SK-N-SH treated with all-trans-retinoic acid at 6 μM for 48 hours (cell line): ENCODE data around the gene ATP8A2.

Source experiments
- ATAC-seq: fragments of 200-7000 bp; cut with Tn5 transposase; 3 replicates; pipeline ENCODE4 v1.9.1; 2020; ENCODE audit warnings: mild to moderate bottlenecking, moderate library complexity
- ARNTL ChIP-seq: fragments of 450-650 bp; formaldehyde crosslinking; IDR thresholded peaks from 2 replicates; pipeline ENCODE4 v1.5.0; 2020; ENCODE audit warnings: low read depth, mild to moderate bottlenecking, moderate library complexity, borderline replicate concordance
- BACH2 ChIP-seq: fragments of 250-450 bp; sonication (Bioruptor Pico); IDR thresholded peaks from 2 replicates; pipeline ENCODE4 v1.9.0; 2021; ENCODE audit warnings: mild to moderate bottlenecking, borderline replicate concordance
- CREB5 ChIP-seq: fragments of 250-450 bp; sonication (Bioruptor Pico); IDR thresholded peaks from 2 replicates; pipeline ENCODE4 v1.5.1; 2020; ENCODE audit warnings: low read depth, mild to moderate bottlenecking, moderate library complexity
- CSDC2 ChIP-seq: fragments of 250-450 bp; sonication (Bioruptor Pico); IDR thresholded peaks from 2 replicates; pipeline ENCODE4 v1.5.0; 2020; ENCODE audit warnings: mild to moderate bottlenecking, moderate library complexity
- ESRRG ChIP-seq: fragments of 250-450 bp; sonication (Bioruptor Pico); IDR thresholded peaks from 2 replicates; pipeline ENCODE4 v1.6.1; 2021; ENCODE audit warnings: mild to moderate bottlenecking
- GLIS3 ChIP-seq: fragments of 250-450 bp; sonication (Bioruptor Pico); IDR thresholded peaks from 2 replicates; pipeline ENCODE4 v1.5.0; 2020; ENCODE audit warnings: mild to moderate bottlenecking, moderate library complexity
- ISL1 ChIP-seq: fragments of 250-450 bp; sonication (Bioruptor Pico); IDR thresholded peaks from 2 replicates; pipeline ENCODE4 v2.1.2; 2022; ENCODE audit warnings: mild to moderate bottlenecking, moderate library complexity
- OSR1 ChIP-seq: fragments of 250-450 bp; sonication (Bioruptor Pico); IDR thresholded peaks from 2 replicates; pipeline ENCODE4 v1.8.0; 2022; ENCODE audit warnings: moderate library complexity, mild to moderate bottlenecking, inconsistent platforms
- PATZ1 ChIP-seq: fragments of 250-450 bp; sonication (Bioruptor Pico); IDR thresholded peaks from 2 replicates; pipeline ENCODE4 v1.8.0; 2020; ENCODE audit warnings: mild to moderate bottlenecking, moderate library complexity, borderline replicate concordance
- POU6F1 ChIP-seq: fragments of 250-450 bp; sonication (Bioruptor Pico); IDR thresholded peaks from 2 replicates; pipeline ENCODE4 v1.8.0; 2021; ENCODE audit warnings: low read depth, mild to moderate bottlenecking, moderate library complexity, borderline replicate concordance
- PPARA ChIP-seq: fragments of 250-450 bp; sonication (Bioruptor Pico); IDR thresholded peaks from 2 replicates; pipeline ENCODE4 v1.5.0; 2020; ENCODE audit warnings: mild to moderate bottlenecking, borderline replicate concordance
- SNAI2 ChIP-seq: fragments of 250-450 bp; sonication (Bioruptor Pico); IDR thresholded peaks from 2 replicates; pipeline ENCODE4 v1.5.0; 2020; ENCODE audit warnings: mild to moderate bottlenecking, moderate library complexity
- TCF4 ChIP-seq: fragments of 250-450 bp; sonication (Bioruptor Pico); IDR thresholded peaks from 2 replicates; pipeline ENCODE4 v1.8.0; 2021; ENCODE audit warnings: mild to moderate bottlenecking, moderate library complexity, borderline replicate concordance
- TOX ChIP-seq: fragments of 250-450 bp; sonication (Bioruptor Pico); IDR thresholded peaks from 2 replicates; pipeline ENCODE4 v1.8.0; 2021; ENCODE audit warnings: mild to moderate bottlenecking, moderate library complexity, borderline replicate concordance
- TSHZ2 ChIP-seq: fragments of 250-450 bp; sonication (Bioruptor Pico); IDR thresholded peaks from 2 replicates; pipeline ENCODE4 v1.5.0; 2020; ENCODE audit warnings: mild to moderate bottlenecking, moderate library complexity
- ZC3H10 ChIP-seq: fragments of 250-450 bp; sonication (Bioruptor Pico); IDR thresholded peaks from 2 replicates; pipeline ENCODE4 v1.5.1; 2021; ENCODE audit warnings: mild to moderate bottlenecking, moderate library complexity
- ZFP3 ChIP-seq: fragments of 250-450 bp; sonication (Bioruptor Pico); IDR thresholded peaks from 2 replicates; pipeline ENCODE4 v1.5.0; 2020; ENCODE audit warnings: mild to moderate bottlenecking, moderate library complexity
- ZFP30 ChIP-seq: fragments of 450-650 bp; formaldehyde crosslinking; IDR thresholded peaks from 2 replicates; pipeline ENCODE4 v1.5.0; 2022; ENCODE audit warnings: mild to moderate bottlenecking, moderate library complexity
- ZNF565 ChIP-seq: fragments of 450-650 bp; formaldehyde crosslinking; conservative IDR thresholded peaks from 2 replicates; pipeline ENCODE4 v1.5.0; 2020; ENCODE audit warnings: low read depth, mild to moderate bottlenecking, moderate library complexity
- ZNF70 ChIP-seq: fragments of 450-650 bp; formaldehyde crosslinking; IDR thresholded peaks from 2 replicates; pipeline ENCODE4 v1.5.0; 2020; ENCODE audit warnings: mild to moderate bottlenecking, moderate library complexity
- ZNF8 ChIP-seq: fragments of 450-650 bp; formaldehyde crosslinking; IDR thresholded peaks from 2 replicates; pipeline ENCODE4 v1.5.0; 2020; ENCODE audit warnings: mild to moderate bottlenecking, moderate library complexity

Gene ATP8A2

GRCh38 chr13:26034018-26034417 lies 662.2 kb downstream of the ATP8A2 start (continued):
- TF ChIP-seq PATZ1 (no peak), ZFP30 (no peak), ZFP3 (CRISPR knock-in tag) (no peak)

GRCh38 chr13:26036383-26036782 lies 664.6 kb downstream of the ATP8A2 start:
- no peak for ATAC-seq
- TF ChIP-seq OSR1 (no peak), POU6F1 (no peak), ZC3H10 (no peak), CREB5 (CRISPR knock-in tag) (no peak)

GRCh38 chr13:26037302-26037701 lies 665.5 kb downstream of the ATP8A2 start:
- ATAC-seq: no peak
- TF ChIP-seq SNAI2 (CRISPR knock-in tag) (no peak), TSHZ2 (no peak), BACH2 (CRISPR knock-in tag) (no peak), ZFP30 (no peak), ARNTL (CRISPR knock-in tag) (no peak), ZNF565 (CRISPR knock-in tag) (no peak), TCF4 (CRISPR knock-in tag) (no peak), ZFP3 (CRISPR knock-in tag) (no peak), ZNF70 (CRISPR knock-in tag) (no peak), CSDC2 (CRISPR knock-in tag) (no peak), ISL1 (no peak)

GRCh38 chr13:26038931-26039475 lies 667.2 kb downstream of the ATP8A2 start:
- no peak for ATAC-seq
- TF ChIP-seq ESRRG (no peak), ISL1 (no peak), GLIS3 (CRISPR knock-in tag) (no peak), TSHZ2 (no peak), ZNF565 (CRISPR knock-in tag) (no peak), OSR1 (no peak), ZC3H10 (no peak), ZNF8 (CRISPR knock-in tag) (no peak), ZNF70 (CRISPR knock-in tag) (no peak), ZFP3 (CRISPR knock-in tag) (no peak), CSDC2 (CRISPR knock-in tag) (no peak), TOX (no peak), PPARA (CRISPR knock-in tag) (no peak), ZFP30 (no peak), BACH2 (CRISPR knock-in tag) (no peak), POU6F1 (no peak), SNAI2 (CRISPR knock-in tag) (no peak)
